ENCODE results near the gene NEURL2. TPM values are rescaled to one million over a fixed set of nuclear protein-coding genes. Genes with fewer than 3 reads are reported as not detected.

NEURL2 gene
- polyA plus RNA-seq, 3 donors = 0.14 to 1.1 TPM; not detected in 1

GRCh38 chr20:45892049-45892825 lies 1.2 kb upstream of the NEURL2 start:
- H4K20me1 ChIP-seq (ENCODE audit: insufficient read depth, low read length) = peaks cover 27% of the 10 kb centered on the region
- 47% methylated on average over 3 of the region's 9 CpGs for WGBS (ENCODE audit: insufficient coverage)
- no peaks in the 10 kb centered on the region for H3K9me3 ChIP-seq (replicated peaks in 1 of 2; ENCODE audit: control insufficient read depth in 1 of 2, insufficient read depth in 1 of 2, low read length in 2 of 2)
- H3K79me2 ChIP-seq (ENCODE audit: insufficient read depth, low read length) = peaks cover 46% of the 10 kb centered on the region
- H3K27ac Mint-ChIP-seq = peak overlapping the region; percentile 84 to 96 (median 90)
- intact Hi-C loops (cut with micrococcal nuclease) = loop anchor here (2.0 to 5.0 kb wide), 2 partner anchors 19 to 35 kb away; partner anchors contain the start of genes ACOT8 (in 1 of the 2) and ZSWIM3 (in 1 of the 2)
- peak overlapping the region; percentile 99 for H3K4me2 ChIP-seq (replicated peaks; ENCODE audit: extremely low read depth, low read length, poor library complexity, severe bottlenecking)
- H3K9me3 Mint-ChIP-seq = peaks cover 0 to 2% (median 0%) of the 10 kb centered on the region in 7 donors
- H3K4me1 ChIP-seq (ENCODE audit: control insufficient read depth in 1 of 2, insufficient read depth in 2 of 2, low read length in 2 of 2) = peaks cover 36 to 46% of the 10 kb centered on the region in 2 donors
- H3K4me1 Mint-ChIP-seq = peaks cover 33% of the 10 kb centered on the region
- H3K27ac ChIP-seq (ENCODE audit: low read depth in 1 of 2, low read length in 2 of 2) = peak overlapping the region; percentile 59 to 87
- peaks cover 41 to 48% of the 10 kb centered on the region in 2 donors for H3K36me3 Mint-ChIP-seq
- DNase-seq = peak; percentile 41 to 66 (median 58)
- TF ChIP-seq CTCF (IDR thresholded peaks at IDR 0.05) = no peak
- peaks cover 34 to 49% of the 10 kb centered on the region in 2 donors for H3K36me3 ChIP-seq (replicated peaks in 1 of 2; ENCODE audit: control insufficient read depth in 1 of 2, insufficient read depth in 2 of 2, low read length in 2 of 2)
- H3K27me3 ChIP-seq (ENCODE audit: control insufficient read depth in 2 of 2, insufficient read depth in 2 of 2, low read length in 2 of 2) = no peaks in the 10 kb centered on the region
- H3K27me3 Mint-ChIP-seq (ENCODE audit: low read depth in 3 of 3) = no peaks in the 10 kb centered on the region
- peak overlapping the region; percentile 91 to 93 for H3K4me3 Mint-ChIP-seq
- H3K4me3 ChIP-seq (replicated peaks in 1 of 3; ENCODE audit: low read depth in 2 of 3, low read length in 3 of 3) = peak overlapping the region; percentile 62 to 95 (median 72)
- H3K9ac ChIP-seq (ENCODE audit: insufficient read depth, low read length, poor library complexity, severe bottlenecking) = peak overlapping the region; percentile 78
- peak overlapping the region; percentile 92 for H2AFZ ChIP-seq (ENCODE audit: insufficient read depth, low read depth, low read length, poor library complexity, severe bottlenecking)

GRCh38 chr20:45890077-45890984 lies 677 bp downstream of the NEURL2 start:
- Histone ChIP-seq H4K20me1 (ENCODE audit: insufficient read depth, low read length) (peaks cover 28% of the 10 kb centered on the region), H3K4me1 (ENCODE audit: control insufficient read depth in 1 of 2, insufficient read depth in 2 of 2, low read length in 2 of 2) (peaks cover 37 to 49% of the 10 kb centered on the region in 2 donors), H3K27me3 (ENCODE audit: control insufficient read depth in 2 of 2, insufficient read depth in 2 of 2, low read length in 2 of 2) (no peaks in the 10 kb centered on the region), H3K9ac (ENCODE audit: insufficient read depth, low read length, poor library complexity, severe bottlenecking) (peak overlapping the region; percentile 78), H3K79me2 (ENCODE audit: insufficient read depth, low read length) (peaks cover 46% of the 10 kb centered on the region), H3K36me3 (replicated peaks in 1 of 2; ENCODE audit: control insufficient read depth in 1 of 2, insufficient read depth in 2 of 2, low read length in 2 of 2) (peaks cover 27 to 41% of the 10 kb centered on the region in 2 donors), H2AFZ (ENCODE audit: insufficient read depth, low read depth, low read length, poor library complexity, severe bottlenecking) (peak overlapping the region; percentile 92), H3K9me3 (replicated peaks in 1 of 2; ENCODE audit: control insufficient read depth in 1 of 2, insufficient read depth in 1 of 2, low read length in 2 of 2) (no peaks in the 10 kb centered on the region), H3K4me2 (replicated peaks; ENCODE audit: extremely low read depth, low read length, poor library complexity, severe bottlenecking) (peak overlapping the region; percentile 99), H3K27ac (ENCODE audit: low read depth in 1 of 2, low read length in 2 of 2) (peak overlapping the region; percentile 59 to 87), H3K4me3 (replicated peaks in 1 of 3; ENCODE audit: low read depth in 2 of 3, low read length in 3 of 3) (peak overlapping the region; percentile 62 to 95 (median 72))
- peak; percentile 75 for TF ChIP-seq CTCF (IDR thresholded peaks at IDR 0.05)
- Mint-ChIP-seq H3K27ac (peak overlapping the region in 6 of 7 donors; percentile 46 to 96 (median 87)), H3K36me3 (peaks cover 34 to 44% of the 10 kb centered on the region in 2 donors), H3K4me1 (peaks cover 35% of the 10 kb centered on the region), H3K4me3 (peak overlapping the region; percentile 91 to 93), H3K9me3 (peaks cover 0 to 2% (median 0%) of the 10 kb centered on the region in 7 donors), H3K27me3 (ENCODE audit: low read depth in 3 of 3) (no peaks in the 10 kb centered on the region)
- DNase-seq = peak; percentile 69 to 82 (median 79)
- intact Hi-C loops (cut with micrococcal nuclease) = loop anchor here (2.0 to 5.0 kb wide), 2 partner anchors 33 to 44 kb away; partner anchors contain the start of genes ACOT8 (in 1 of the 2), PCIF1 (in 1 of the 2) and ZSWIM3 (in 1 of the 2)
- WGBS (ENCODE audit: insufficient coverage) = under 1% methylated on average over 79 of the region's 79 CpGs
